Coronary artery (tissue), 2 donors: ENCODE data around the gene TOM1L2.

Experiments used
- DNase-seq: peaks from one replicate; pipeline ENCODE4 v3.0.0-alpha.2; 2017; ENCODE audit warnings: low spot score
- H3K27ac ChIP-seq, 2 donors: fragments of 200-600 bp; sonication (generic); one replicate each; pipeline ENCODE4 v1.5.1; 2016 to 2019
- H3K4me3 ChIP-seq: fragments of 200-600 bp; sonication (generic); 2 replicates; pipeline ENCODE4 v1.5.1; 2016; ENCODE audit warnings: mild to moderate bottlenecking, moderate library complexity
- CTCF ChIP-seq: fragments of 200-600 bp; sonication (generic); IDR thresholded peaks from one replicate; pipeline ENCODE4 v1.5.1; 2019; ENCODE audit warnings: antibody characterized with exemption

Gene TOM1L2

GRCh38 chr17:17994271-17995069 is 22.3 kb upstream of the TOM1L2 start:
- no peak for DNase-seq
- Histone ChIP-seq H3K4me3 (no peak overlapping the region), H3K27ac (no peak overlapping the region)
- no peak for TF ChIP-seq CTCF

GRCh38 chr17:17993852-17994251 is 21.7 kb upstream of the TOM1L2 start:
- no peak for DNase-seq
- TF ChIP-seq CTCF, result no peak
- no peak overlapping the region for H3K4me3 ChIP-seq
- no peak overlapping the region for H3K27ac ChIP-seq

- Histone ChIP-seq H3K27ac (no peak overlapping the region), H3K4me3 (no peak overlapping the region)
- TF ChIP-seq CTCF, result no peak
- no peak for DNase-seq
Observed at GRCh38 chr17:17993366-17993765, 21.2 kb upstream of the TOM1L2 start.

- H3K4me3 ChIP-seq, result no peak overlapping the region
- DNase-seq, result no peak
- no peak overlapping the region for H3K27ac ChIP-seq
- TF ChIP-seq CTCF, result no peak
Observed at GRCh38 chr17:17990282-17990681, 18.1 kb upstream of the TOM1L2 start.

- no peak for DNase-seq
- no peak overlapping the region for H3K4me3 ChIP-seq
- no peak for TF ChIP-seq CTCF
- H3K27ac ChIP-seq, result no peak overlapping the region
Observed at GRCh38 chr17:17989618-17990017, 17.4 kb upstream of the TOM1L2 start.

- Histone ChIP-seq H3K27ac (no peak overlapping the region), H3K4me3 (no peak overlapping the region)
- TF ChIP-seq CTCF, result no peak
- DNase-seq, result no peak
Observed at GRCh38 chr17:17989081-17989480, 16.9 kb upstream of the TOM1L2 start.

- no peak overlapping the region for H3K4me3 ChIP-seq
- TF ChIP-seq CTCF, result no peak
- no peak for DNase-seq
- no peak overlapping the region for H3K27ac ChIP-seq
Observed at GRCh38 chr17:17988427-17988945, 16.3 kb upstream of the TOM1L2 start.
